Effector memory CD8-positive, alpha-beta T cell (primary cell): ENCODE results near the gene NHSL1.

Experiments used
- ATAC-seq: fragments of 150-1000 bp; cut with Tn5 transposase; replicated peaks from 2 replicates; pipeline ENCODE4 v1.10.0; 2021; ENCODE audit warnings: mild to moderate bottlenecking, moderate library complexity
- DNase-seq, 3 experiments: peaks; one replicate each; pipeline ENCODE4 v3.0.0; 2021
- H3K27ac Mint-ChIP-seq, 2 donors: one replicate each; pipeline ENCODE4 v1.8.0; 2022; ENCODE audit warnings: mild to moderate bottlenecking in 2 of 2, mixed read lengths in 2 of 2, moderate library complexity in 2 of 2
- H3K27me3 Mint-ChIP-seq, 2 donors: one replicate each; pipeline ENCODE4 v1.8.0; 2022; ENCODE audit warnings: mixed read lengths in 2 of 2
- H3K36me3 Mint-ChIP-seq: one replicate; pipeline ENCODE4 v1.8.0; 2022; ENCODE audit warnings: mild to moderate bottlenecking, moderate library complexity, mixed read lengths; ENCODE audit not compliant: insufficient read depth
- H3K4me1 Mint-ChIP-seq, 2 donors: one replicate each; pipeline ENCODE4 v1.8.0; 2022; ENCODE audit warnings: low read depth in 2 of 2, mixed read lengths in 2 of 2
- H3K4me3 Mint-ChIP-seq, 2 donors: one replicate each; pipeline ENCODE4 v1.8.0; 2022; ENCODE audit warnings: mild to moderate bottlenecking in 2 of 2, mixed read lengths in 2 of 2, moderate library complexity in 2 of 2
- H3K9me3 Mint-ChIP-seq, 2 donors: one replicate each; pipeline ENCODE4 v1.8.0; 2022; ENCODE audit warnings: mixed read lengths in 2 of 2

NHSL1 gene

GRCh38 chr6:138451043-138451442 is 48.3 kb downstream of the NHSL1 start:
- H3K4me3 Mint-ChIP-seq, result no peak overlapping the region
- H3K9me3 Mint-ChIP-seq, result no peaks in the 10 kb centered on the region
- H3K27me3 Mint-ChIP-seq, result no peaks in the 10 kb centered on the region
- DNase-seq (no peak), ATAC-seq (no peak)
- no peaks in the 10 kb centered on the region for H3K36me3 Mint-ChIP-seq
- H3K27ac Mint-ChIP-seq, result no peak overlapping the region
- peaks cover 4% of the 10 kb centered on the region in 2 donors for H3K4me1 Mint-ChIP-seq

GRCh38 chr6:138450445-138450844 is 48.8 kb downstream of the NHSL1 start:
- Mint-ChIP-seq H3K4me1 (peaks cover 3 to 4% of the 10 kb centered on the region in 2 donors), H3K9me3 (no peaks in the 10 kb centered on the region), H3K36me3 (no peaks in the 10 kb centered on the region), H3K27ac (no peak overlapping the region), H3K27me3 (no peaks in the 10 kb centered on the region), H3K4me3 (no peak overlapping the region)
- no peak for ATAC-seq
- DNase-seq, result no peak

- DNase-seq (no peak), ATAC-seq (no peak)
- Mint-ChIP-seq H3K9me3 (no peaks in the 10 kb centered on the region), H3K4me1 (no peaks in the 10 kb centered on the region), H3K4me3 (no peak overlapping the region), H3K27me3 (no peaks in the 10 kb centered on the region), H3K27ac (no peak overlapping the region), H3K36me3 (no peaks in the 10 kb centered on the region)
These were observed 52.5 kb downstream of the NHSL1 start for GRCh38 chr6:138446821-138447220.

GRCh38 chr6:138443979-138444378 is 55.3 kb downstream of the NHSL1 start:
- Mint-ChIP-seq H3K27me3 (no peaks in the 10 kb centered on the region), H3K4me1 (no peaks in the 10 kb centered on the region), H3K4me3 (no peak overlapping the region), H3K27ac (no peak overlapping the region), H3K9me3 (no peaks in the 10 kb centered on the region), H3K36me3 (no peaks in the 10 kb centered on the region)
- DNase-seq (no peak), ATAC-seq (no peak)

GRCh38 chr6:138442663-138443062 is 56.6 kb downstream of the NHSL1 start:
- no peaks in the 10 kb centered on the region for H3K27me3 Mint-ChIP-seq
- no peak overlapping the region for H3K4me3 Mint-ChIP-seq
- H3K27ac Mint-ChIP-seq, result no peak overlapping the region
- ATAC-seq, result no peak
- H3K9me3 Mint-ChIP-seq, result no peaks in the 10 kb centered on the region
- no peak for DNase-seq
- no peaks in the 10 kb centered on the region for H3K36me3 Mint-ChIP-seq
- H3K4me1 Mint-ChIP-seq, result no peaks in the 10 kb centered on the region

- no peak for ATAC-seq
- Mint-ChIP-seq H3K9me3 (no peaks in the 10 kb centered on the region), H3K27ac (no peak overlapping the region), H3K4me3 (no peak overlapping the region), H3K36me3 (no peaks in the 10 kb centered on the region), H3K4me1 (no peaks in the 10 kb centered on the region), H3K27me3 (no peaks in the 10 kb centered on the region)
- DNase-seq, result no peak
These were observed 57.3 kb downstream of the NHSL1 start for GRCh38 chr6:138441965-138442364.

- Mint-ChIP-seq H3K4me1 (no peaks in the 10 kb centered on the region), H3K27me3 (no peaks in the 10 kb centered on the region), H3K27ac (no peak overlapping the region), H3K4me3 (no peak overlapping the region), H3K36me3 (no peaks in the 10 kb centered on the region), H3K9me3 (no peaks in the 10 kb centered on the region)
- DNase-seq (no peak), ATAC-seq (no peak)
These were observed 58.4 kb downstream of the NHSL1 start for GRCh38 chr6:138440758-138441357.

GRCh38 chr6:138440296-138440695 is 59.0 kb downstream of the NHSL1 start:
- Mint-ChIP-seq H3K4me1 (no peaks in the 10 kb centered on the region), H3K9me3 (no peaks in the 10 kb centered on the region), H3K27ac (no peak overlapping the region), H3K36me3 (no peaks in the 10 kb centered on the region), H3K27me3 (no peaks in the 10 kb centered on the region), H3K4me3 (no peak overlapping the region)
- ATAC-seq (no peak), DNase-seq (no peak)

GRCh38 chr6:138439546-138439945 is 59.7 kb downstream of the NHSL1 start:
- ATAC-seq, result no peak
- no peak overlapping the region for H3K27ac Mint-ChIP-seq

GRCh38 chr6:138434925-138435324 is 64.4 kb downstream of the NHSL1 start:
- H3K27me3 Mint-ChIP-seq, result peaks cover 13 to 32% of the 10 kb centered on the region in 2 donors
- H3K36me3 Mint-ChIP-seq, result no peaks in the 10 kb centered on the region
- no peaks in the 10 kb centered on the region for H3K4me1 Mint-ChIP-seq
- DNase-seq (no peak), ATAC-seq (no peak)
- H3K27ac Mint-ChIP-seq, result no peak overlapping the region
- no peak overlapping the region for H3K4me3 Mint-ChIP-seq
- no peaks in the 10 kb centered on the region for H3K9me3 Mint-ChIP-seq

More at GRCh38 chr6:138439546-138439945, 59.7 kb downstream of the NHSL1 start:
- Mint-ChIP-seq H3K4me3 (no peak overlapping the region), H3K27me3 (no peaks in the 10 kb centered on the region), H3K9me3 (no peaks in the 10 kb centered on the region), H3K4me1 (no peaks in the 10 kb centered on the region), H3K36me3 (no peaks in the 10 kb centered on the region)
- DNase-seq, result no peak

- H3K36me3 Mint-ChIP-seq, result no peaks in the 10 kb centered on the region
These were observed 65.2 kb downstream of the NHSL1 start for GRCh38 chr6:138434096-138434495.

GRCh38 chr6:138432063-138432356 is 67.3 kb downstream of the NHSL1 start:
- Mint-ChIP-seq H3K9me3 (no peaks in the 10 kb centered on the region), H3K27me3 (peaks cover 19 to 40% of the 10 kb centered on the region in 2 donors), H3K4me3 (no peak overlapping the region), H3K36me3 (no peaks in the 10 kb centered on the region), H3K27ac (no peak overlapping the region), H3K4me1 (peaks cover 3 to 4% of the 10 kb centered on the region in 2 donors)
- ATAC-seq, result no peak
- no peak for DNase-seq

More at GRCh38 chr6:138434096-138434495, 65.2 kb downstream of the NHSL1 start:
- DNase-seq (no peak), ATAC-seq (no peak)
- no peak overlapping the region for H3K27ac Mint-ChIP-seq
- peaks cover 18 to 38% of the 10 kb centered on the region in 2 donors for H3K27me3 Mint-ChIP-seq
- no peaks in the 10 kb centered on the region for H3K9me3 Mint-ChIP-seq
- peaks cover 3 to 4% of the 10 kb centered on the region in 2 donors for H3K4me1 Mint-ChIP-seq
- no peak overlapping the region for H3K4me3 Mint-ChIP-seq

- Mint-ChIP-seq H3K4me1 (peaks cover 3 to 4% of the 10 kb centered on the region in 2 donors), H3K27me3 (peaks cover 19 to 40% of the 10 kb centered on the region in 2 donors), H3K27ac (no peak overlapping the region), H3K36me3 (no peaks in the 10 kb centered on the region), H3K4me3 (no peak overlapping the region), H3K9me3 (no peaks in the 10 kb centered on the region)
- no peak for DNase-seq
- ATAC-seq, result no peak
These were observed 67.8 kb downstream of the NHSL1 start for GRCh38 chr6:138431256-138432062.

- DNase-seq (no peak), ATAC-seq (no peak)
- H3K27me3 Mint-ChIP-seq, result peaks cover 21 to 40% of the 10 kb centered on the region in 2 donors
- H3K9me3 Mint-ChIP-seq, result no peaks in the 10 kb centered on the region
- no peak overlapping the region for H3K27ac Mint-ChIP-seq
- H3K4me3 Mint-ChIP-seq, result no peak overlapping the region
- no peaks in the 10 kb centered on the region for H3K36me3 Mint-ChIP-seq
- peaks cover 3 to 4% of the 10 kb centered on the region in 2 donors for H3K4me1 Mint-ChIP-seq
These were observed 68.7 kb downstream of the NHSL1 start for GRCh38 chr6:138430361-138431145.
